HL-60 (cell line): ENCODE data around the gene CHCHD10.

ENCODE experiments used
- CTCF ChIP-seq: IDR thresholded peaks from one replicate; pipeline ENCODE4 v1.5.1; 2011; ENCODE audit warnings: low read length, control low read depth, inconsistent platforms; ENCODE audit not compliant: insufficient read depth
- GABPA ChIP-seq: IDR thresholded peaks from 2 replicates; pipeline ENCODE4 v1.6.1; 2012; ENCODE audit warnings: low read depth
- POLR2AphosphoS5 ChIP-seq: IDR thresholded peaks from 2 replicates; pipeline ENCODE4 v1.6.1; 2012; ENCODE audit warnings: low read depth
- REST ChIP-seq: IDR thresholded peaks from 2 replicates; pipeline ENCODE4 v1.6.1; 2012; ENCODE audit warnings: low read depth; ENCODE audit not compliant: insufficient replicate concordance
- SPI1 ChIP-seq: IDR thresholded peaks from 2 replicates; pipeline ENCODE4 v1.6.1; 2012; ENCODE audit warnings: low read depth, mild to moderate bottlenecking, borderline replicate concordance

GRCh38 chr22:23753385-23753784, 14.4 kb downstream of the CHCHD10 start:
- TF ChIP-seq CTCF = no peak
- TF ChIP-seq POLR2AphosphoS5 = no peak
- TF ChIP-seq REST = no peak
- no peak for TF ChIP-seq GABPA
- no peak for TF ChIP-seq SPI1
